ENCODE results near the gene ZSWIM6. TPM values are rescaled to one million over a fixed set of nuclear protein-coding genes. Genes with fewer than 3 reads are reported as not detected.

The ZSWIM6 gene
- polyA plus RNA-seq, 1 donor: 18.0 TPM

DNA sequence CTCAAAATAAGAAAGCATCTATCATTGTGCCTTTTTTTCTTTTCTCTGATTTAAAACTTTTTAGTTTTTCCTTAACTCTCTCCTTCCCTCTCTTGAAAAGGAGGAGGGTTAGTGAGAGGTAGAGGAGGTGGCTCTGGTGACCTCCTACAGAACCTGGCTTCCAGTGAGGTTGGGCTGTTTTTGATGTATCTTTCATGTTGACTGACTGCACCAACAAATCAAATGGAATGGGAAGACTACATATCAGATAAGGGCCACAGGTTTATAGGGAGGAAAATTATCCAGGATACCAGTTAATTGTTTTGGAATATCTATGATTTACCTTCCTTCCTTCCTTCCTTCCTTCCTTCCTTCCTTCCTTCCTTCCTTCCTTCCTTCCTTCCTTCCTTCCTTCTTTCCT lies 173.2 kb downstream of the ZSWIM6 start:
- Histone ChIP-seq H3K4me1 (ENCODE audit: control insufficient read depth, insufficient read depth, low read length) (no peaks in the 10 kb centered on the region), H3K4me3 (ENCODE audit: low read length) (no peak overlapping the region), H3K9me3 (ENCODE audit: control insufficient read depth, low read depth, low read length) (no peaks in the 10 kb centered on the region), H3K27ac (ENCODE audit: low read length) (no peak overlapping the region), H3K27me3 (ENCODE audit: control insufficient read depth, insufficient read depth, low read length) (no peaks in the 10 kb centered on the region), H3K36me3 (ENCODE audit: control insufficient read depth, insufficient read depth, low read length) (peaks cover 4% of the 10 kb centered on the region)
- DNase-seq: no peak

DNA sequence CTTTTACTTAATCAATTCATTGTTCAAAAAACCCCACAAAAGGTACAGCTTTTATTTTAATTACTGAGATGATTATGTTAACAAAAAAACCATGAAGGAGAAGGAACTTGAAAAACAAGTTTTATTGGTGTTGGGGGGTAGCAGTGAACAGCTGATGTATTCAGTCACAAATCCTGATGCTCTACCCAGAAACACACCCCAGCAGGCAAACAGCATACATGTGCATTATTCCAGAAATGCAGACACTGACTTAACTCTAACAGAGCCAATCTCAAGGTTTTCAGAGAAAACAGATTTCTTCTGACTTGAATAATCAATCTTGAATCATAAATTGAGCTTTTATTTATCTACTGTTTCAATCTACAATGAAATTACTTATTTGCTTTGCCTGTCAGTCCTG lies 175.2 kb downstream of the ZSWIM6 start:
- Histone ChIP-seq H3K27me3 (ENCODE audit: control insufficient read depth, insufficient read depth, low read length) (no peaks in the 10 kb centered on the region), H3K27ac (ENCODE audit: low read length) (no peak overlapping the region), H3K4me1 (ENCODE audit: control insufficient read depth, insufficient read depth, low read length) (no peaks in the 10 kb centered on the region), H3K36me3 (ENCODE audit: control insufficient read depth, insufficient read depth, low read length) (peaks cover 6% of the 10 kb centered on the region), H3K4me3 (ENCODE audit: low read length) (no peak overlapping the region), H3K9me3 (ENCODE audit: control insufficient read depth, low read depth, low read length) (no peaks in the 10 kb centered on the region)
- no peak for DNase-seq

GRCh38 chr5:61516946-61517345 lies 184.9 kb downstream of the ZSWIM6 start:
- H3K4me3 ChIP-seq (ENCODE audit: low read length): no peak overlapping the region
- 93% methylated on average over 2 of the region's 2 CpGs for WGBS (ENCODE audit: insufficient coverage, low lambda C conversion rate)
- no peaks in the 10 kb centered on the region for H3K9me3 ChIP-seq (ENCODE audit: control insufficient read depth, low read depth, low read length)
- no peak for DNase-seq
- no peak overlapping the region for H3K27ac ChIP-seq (ENCODE audit: low read length)
- H3K27me3 ChIP-seq (ENCODE audit: control insufficient read depth, insufficient read depth, low read length): no peaks in the 10 kb centered on the region
- H3K4me1 ChIP-seq (ENCODE audit: control insufficient read depth, insufficient read depth, low read length): no peaks in the 10 kb centered on the region
- no peaks in the 10 kb centered on the region for H3K36me3 ChIP-seq (ENCODE audit: control insufficient read depth, insufficient read depth, low read length)

DNA sequence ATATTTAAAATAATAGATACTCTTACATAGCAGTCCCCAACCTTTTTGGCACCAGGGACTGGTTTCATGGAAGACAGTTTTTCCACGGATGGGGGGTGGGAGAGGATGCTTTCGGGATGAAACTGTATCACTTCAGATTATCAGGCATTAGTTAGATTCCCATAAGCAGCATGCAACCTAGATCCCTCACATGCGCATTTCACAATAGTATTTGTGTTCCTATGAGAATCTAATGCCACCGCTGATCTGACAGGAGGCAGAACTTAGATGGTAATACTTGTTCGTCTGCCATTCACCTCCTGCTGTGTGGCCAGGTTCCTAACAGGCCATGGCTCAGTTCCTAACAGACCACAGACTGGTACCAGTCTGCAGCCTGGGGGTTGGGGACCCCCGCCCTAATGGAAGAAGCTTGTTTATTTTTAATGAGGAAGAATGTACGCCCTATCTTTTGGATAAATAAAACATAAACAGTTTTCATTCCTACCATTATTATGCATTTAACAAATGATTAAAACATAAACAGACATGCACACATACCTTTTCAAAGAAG lies 187.7 kb downstream of the ZSWIM6 start:
- Histone ChIP-seq H3K27me3 (ENCODE audit: control insufficient read depth, insufficient read depth, low read length) (no peaks in the 10 kb centered on the region), H3K4me3 (ENCODE audit: low read length) (no peak overlapping the region), H3K36me3 (ENCODE audit: control insufficient read depth, insufficient read depth, low read length) (no peaks in the 10 kb centered on the region), H3K9me3 (ENCODE audit: control insufficient read depth, low read depth, low read length) (no peaks in the 10 kb centered on the region), H3K27ac (ENCODE audit: low read length) (no peak overlapping the region), H3K4me1 (ENCODE audit: control insufficient read depth, insufficient read depth, low read length) (no peaks in the 10 kb centered on the region)
- WGBS (ENCODE audit: insufficient coverage, low lambda C conversion rate): no CpG with 5 or more reads among the region's 7 CpGs
- DNase-seq: no peak

DNA sequence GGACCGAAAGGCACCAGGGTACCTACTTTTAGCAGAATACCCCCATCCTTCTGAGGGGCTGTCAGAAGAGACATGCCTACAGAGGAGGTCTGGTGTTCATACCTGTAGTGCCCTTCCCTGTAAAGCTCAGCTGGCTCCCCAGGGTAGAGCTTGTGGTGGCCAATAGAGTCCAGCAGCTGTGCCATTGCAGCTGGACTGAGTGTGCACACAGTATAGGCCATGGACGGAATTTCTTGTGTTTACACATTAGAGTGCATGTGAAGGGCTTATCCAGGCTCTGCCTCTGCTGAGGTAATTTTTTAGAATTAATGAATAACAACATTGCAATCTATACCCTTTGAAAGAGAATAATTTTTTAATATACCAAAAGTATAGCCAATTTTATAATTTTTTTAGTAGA lies 191.0 kb downstream of the ZSWIM6 start:
- DNase-seq: no peak
- Histone ChIP-seq H3K4me3 (ENCODE audit: low read length) (no peak overlapping the region), H3K27me3 (ENCODE audit: control insufficient read depth, insufficient read depth, low read length) (no peaks in the 10 kb centered on the region), H3K36me3 (ENCODE audit: control insufficient read depth, insufficient read depth, low read length) (peaks cover 15% of the 10 kb centered on the region), H3K9me3 (ENCODE audit: control insufficient read depth, low read depth, low read length) (no peaks in the 10 kb centered on the region), H3K4me1 (ENCODE audit: control insufficient read depth, insufficient read depth, low read length) (no peaks in the 10 kb centered on the region), H3K27ac (ENCODE audit: low read length) (no peak overlapping the region)
- WGBS (ENCODE audit: insufficient coverage, low lambda C conversion rate): no CpG with 5 or more reads among the region's 2 CpGs

DNA sequence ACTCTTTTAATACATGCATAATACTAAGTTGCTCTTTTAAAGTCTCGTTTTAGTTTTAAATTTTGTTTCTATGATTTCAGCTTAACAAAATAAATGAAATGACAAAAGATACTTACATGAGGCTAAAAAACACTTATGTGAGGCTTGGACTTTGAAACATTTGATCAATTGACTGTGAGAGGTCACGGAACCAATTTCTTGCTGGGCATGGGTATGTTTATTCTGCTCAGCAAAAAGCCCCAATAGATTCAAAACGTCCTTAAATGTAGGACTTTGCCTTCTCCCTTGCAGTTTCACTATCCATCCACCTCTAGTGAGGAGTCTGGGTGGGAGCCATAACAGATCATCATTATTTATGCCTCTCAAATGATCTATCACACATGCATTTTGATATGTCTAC lies 191.9 kb downstream of the ZSWIM6 start:
- no peak overlapping the region for H3K27ac ChIP-seq (ENCODE audit: low read length)
- H3K4me1 ChIP-seq (ENCODE audit: control insufficient read depth, insufficient read depth, low read length): no peaks in the 10 kb centered on the region
- H3K36me3 ChIP-seq (ENCODE audit: control insufficient read depth, insufficient read depth, low read length): peaks cover 17% of the 10 kb centered on the region
- 88% methylated on average over 1 of the region's 3 CpGs for WGBS (ENCODE audit: insufficient coverage, low lambda C conversion rate)
- no peaks in the 10 kb centered on the region for H3K27me3 ChIP-seq (ENCODE audit: control insufficient read depth, insufficient read depth, low read length)
- no peak overlapping the region for H3K4me3 ChIP-seq (ENCODE audit: low read length)
- no peaks in the 10 kb centered on the region for H3K9me3 ChIP-seq (ENCODE audit: control insufficient read depth, low read depth, low read length)
- no peak for DNase-seq

GRCh38 chr5:61525512-61526206 lies 193.6 kb downstream of the ZSWIM6 start:
- no peak overlapping the region for H3K27ac ChIP-seq (ENCODE audit: low read length)
- whole genome bisulfite sequencing (ENCODE audit: insufficient coverage, low lambda C conversion rate): no CpG with 5 or more reads among the region's 12 CpGs
- DNase-seq: peak in 1 of 2 donors; percentile 18
- H3K4me3 ChIP-seq (ENCODE audit: low read length): no peak overlapping the region
- peaks cover 27% of the 10 kb centered on the region for H3K36me3 ChIP-seq (ENCODE audit: control insufficient read depth, insufficient read depth, low read length)
- no peaks in the 10 kb centered on the region for H3K27me3 ChIP-seq (ENCODE audit: control insufficient read depth, insufficient read depth, low read length)
- no peaks in the 10 kb centered on the region for H3K4me1 ChIP-seq (ENCODE audit: control insufficient read depth, insufficient read depth, low read length)
- no peaks in the 10 kb centered on the region for H3K9me3 ChIP-seq (ENCODE audit: control insufficient read depth, low read depth, low read length)

DNA sequence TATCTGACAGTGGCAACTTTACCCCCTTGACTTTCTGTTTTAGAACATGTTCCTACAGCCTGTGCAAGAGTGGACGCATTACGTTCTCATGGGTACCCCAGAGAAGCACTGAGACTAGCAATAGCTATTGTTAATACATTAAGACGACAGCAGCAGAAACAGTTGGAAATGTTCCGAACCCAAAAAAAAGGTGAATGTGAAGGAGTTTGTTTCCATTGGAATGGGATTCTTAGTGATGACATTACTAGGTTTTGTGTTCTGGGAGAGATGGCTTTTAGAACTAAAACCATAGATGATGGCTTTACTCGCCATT lies 194.1 kb downstream of the ZSWIM6 start:
- H3K9me3 ChIP-seq (ENCODE audit: control insufficient read depth, low read depth, low read length): no peaks in the 10 kb centered on the region
- no peaks in the 10 kb centered on the region for H3K4me1 ChIP-seq (ENCODE audit: control insufficient read depth, insufficient read depth, low read length)
- no peak overlapping the region for H3K27ac ChIP-seq (ENCODE audit: low read length)
- no peaks in the 10 kb centered on the region for H3K27me3 ChIP-seq (ENCODE audit: control insufficient read depth, insufficient read depth, low read length)
- no peak for DNase-seq
- H3K4me3 ChIP-seq (ENCODE audit: low read length): no peak overlapping the region
- WGBS (ENCODE audit: insufficient coverage, low lambda C conversion rate): 100% methylated on average over 2 of the region's 5 CpGs
- H3K36me3 ChIP-seq (ENCODE audit: control insufficient read depth, insufficient read depth, low read length): peaks cover 27% of the 10 kb centered on the region

DNA sequence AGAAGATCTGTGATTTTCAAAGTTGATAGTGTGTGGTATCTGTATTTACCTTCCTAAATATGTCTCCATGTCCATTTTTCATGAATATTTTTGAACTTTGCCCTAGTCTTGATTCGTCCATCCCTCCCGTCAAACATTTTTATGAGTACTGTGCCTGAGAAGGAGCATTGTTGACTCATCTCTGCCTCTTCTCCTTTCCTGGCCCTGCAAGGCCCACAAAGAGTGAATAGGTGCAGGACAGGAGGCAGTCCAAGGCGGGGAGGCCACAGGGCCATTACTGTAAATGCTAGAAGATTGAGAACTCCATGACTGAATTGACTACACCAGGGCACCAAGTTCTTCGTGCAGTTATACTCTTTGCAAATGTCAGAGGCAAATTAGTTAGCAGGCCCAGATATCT lies 200.9 kb downstream of the ZSWIM6 start:
- Histone ChIP-seq H3K27ac (ENCODE audit: low read length) (no peak overlapping the region), H3K36me3 (ENCODE audit: control insufficient read depth, insufficient read depth, low read length) (peaks cover 45% of the 10 kb centered on the region), H3K27me3 (ENCODE audit: control insufficient read depth, insufficient read depth, low read length) (no peaks in the 10 kb centered on the region), H3K9me3 (ENCODE audit: control insufficient read depth, low read depth, low read length) (no peaks in the 10 kb centered on the region), H3K4me3 (ENCODE audit: low read length) (no peak overlapping the region), H3K4me1 (ENCODE audit: control insufficient read depth, insufficient read depth, low read length) (no peaks in the 10 kb centered on the region)
- WGBS (ENCODE audit: insufficient coverage, low lambda C conversion rate): 93% methylated on average over 2 of the region's 4 CpGs
- no peak for DNase-seq

- Histone ChIP-seq H3K27me3 (ENCODE audit: control insufficient read depth, insufficient read depth, low read length) (no peaks in the 10 kb centered on the region), H3K4me3 (ENCODE audit: low read length) (no peak overlapping the region), H3K4me1 (ENCODE audit: control insufficient read depth, insufficient read depth, low read length) (no peaks in the 10 kb centered on the region), H3K9me3 (ENCODE audit: control insufficient read depth, low read depth, low read length) (no peaks in the 10 kb centered on the region), H3K27ac (ENCODE audit: low read length) (no peak overlapping the region), H3K36me3 (ENCODE audit: control insufficient read depth, insufficient read depth, low read length) (peaks cover 48% of the 10 kb centered on the region)
- no peak for DNase-seq
- 79% methylated on average over 2 of the region's 5 CpGs for WGBS (ENCODE audit: insufficient coverage, low lambda C conversion rate)
Measured at GRCh38 chr5:61534481-61535267, 202.6 kb downstream of the ZSWIM6 start.

DNA sequence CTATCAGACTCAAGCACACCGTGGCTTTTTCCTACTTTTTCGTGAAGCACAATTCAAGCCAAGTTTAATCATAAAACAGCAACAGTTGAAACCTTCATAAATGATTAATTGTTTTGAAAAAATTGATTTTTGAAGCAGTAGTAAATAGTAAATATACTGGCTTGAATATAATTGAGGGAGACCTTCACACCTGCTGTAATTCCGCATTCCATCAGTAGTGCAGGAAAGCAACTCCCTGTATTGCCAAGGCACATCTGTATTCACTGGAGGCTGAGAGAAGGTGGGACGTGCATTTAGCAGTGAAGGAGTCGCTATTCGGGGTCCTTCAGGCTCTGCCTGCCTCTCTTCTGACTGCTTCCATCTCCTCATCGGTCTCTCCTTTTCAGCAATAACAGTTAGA lies 203.8 kb downstream of the ZSWIM6 start:
- H3K4me3 ChIP-seq (ENCODE audit: low read length): no peak overlapping the region
- peaks cover 42% of the 10 kb centered on the region for H3K36me3 ChIP-seq (ENCODE audit: control insufficient read depth, insufficient read depth, low read length)
- no peaks in the 10 kb centered on the region for H3K9me3 ChIP-seq (ENCODE audit: control insufficient read depth, low read depth, low read length)
- DNase-seq: no peak
- no peaks in the 10 kb centered on the region for H3K4me1 ChIP-seq (ENCODE audit: control insufficient read depth, insufficient read depth, low read length)
- no peak overlapping the region for H3K27ac ChIP-seq (ENCODE audit: low read length)
- WGBS (ENCODE audit: insufficient coverage, low lambda C conversion rate): 87% methylated on average over 5 of the region's 7 CpGs
- H3K27me3 ChIP-seq (ENCODE audit: control insufficient read depth, insufficient read depth, low read length): no peaks in the 10 kb centered on the region
